Activated T-cell treated with anti-CD3 and anti-CD28 coated beads, Interleukin-2, amount 50 U/mL, for 72 hours (primary cell): ENCODE measurements around the gene CAST. TPM values are rescaled to one million over a fixed set of nuclear protein-coding genes. Genes with fewer than 3 reads are reported as not detected.

Experiments
- ATAC-seq, 2 donors: fragments of 150-1000 bp; cut with Tn5 transposase; replicated peaks in 1 of 2; 2 replicates each; pipeline ENCODE4 v1.10.0; 2021; ENCODE audit warnings: moderate library complexity in 2 of 2, mild to moderate bottlenecking in 1 of 2
- DNase-seq, 2 donors: peaks; one replicate each; pipeline ENCODE4 v3.0.0; 2021 to 2022; ENCODE audit warnings: mixed read lengths in 1 of 2
- H3K27ac Mint-ChIP-seq: one replicate; pipeline ENCODE4 v1.8.0; 2022; ENCODE audit warnings: mild to moderate bottlenecking, moderate library complexity, mixed read lengths
- H3K27me3 Mint-ChIP-seq: one replicate; pipeline ENCODE4 v1.8.0; 2022; ENCODE audit warnings: low read depth, mixed read lengths
- H3K36me3 Mint-ChIP-seq, 2 donors: one replicate each; pipeline ENCODE4 v1.8.0; 2022; ENCODE audit warnings: mixed read lengths in 2 of 2, mild to moderate bottlenecking in 1 of 2; ENCODE audit not compliant: insufficient read depth in 2 of 2
- H3K4me1 Mint-ChIP-seq: one replicate; pipeline ENCODE4 v1.8.0; 2022; ENCODE audit warnings: low read depth, mixed read lengths
- H3K4me3 Mint-ChIP-seq, 2 donors: one replicate each; pipeline ENCODE4 v1.8.0; 2022; ENCODE audit warnings: mild to moderate bottlenecking in 2 of 2, mixed read lengths in 2 of 2, moderate library complexity in 2 of 2
- H3K9me3 Mint-ChIP-seq, 2 donors: one replicate each; pipeline ENCODE4 v1.8.0; 2022; ENCODE audit warnings: mixed read lengths in 2 of 2
- total RNA-seq, 2 donors: library from RNA; stranded (reverse); gene quantifications; one replicate each; pipeline ENCODE4 v1.2.3, GENCODE V29; 2022

Gene CAST
- total RNA-seq, 2 donors from 2014 or later = 120 to 163 TPM

DNA sequence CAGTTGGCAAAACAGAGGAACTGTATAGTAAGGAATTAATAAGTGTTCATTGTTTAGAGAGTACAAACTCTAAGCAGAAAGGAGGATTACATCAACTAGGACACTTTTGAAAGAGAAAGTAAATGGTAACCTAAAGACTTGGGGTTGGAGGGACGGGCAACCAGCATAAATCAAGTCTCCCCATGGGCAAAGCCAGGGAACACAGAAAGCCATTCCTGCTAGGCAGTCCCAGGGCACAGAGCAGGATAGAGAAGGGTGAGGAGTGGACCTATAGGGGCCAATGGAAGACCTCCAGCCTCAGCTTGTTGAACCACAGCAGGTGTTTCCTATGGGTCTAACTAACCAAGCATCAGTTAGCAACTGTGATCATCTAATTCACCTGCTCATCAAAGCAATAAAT, 154.8 kb downstream of the CAST start:
- Mint-ChIP-seq H3K9me3 (no peaks in the 10 kb centered on the region), H3K27ac (peak overlapping the region; percentile 97), H3K4me1 (peaks cover 74% of the 10 kb centered on the region), H3K27me3 (no peaks in the 10 kb centered on the region), H3K4me3 (peak overlapping the region; percentile 86 to 91), H3K36me3 (no peaks in the 10 kb centered on the region)
- DNase-seq = no peak
- ATAC-seq = peak; percentile 41 to 52

GRCh38 chr5:96817506-96817905, 155.3 kb downstream of the CAST start:
- H3K9me3 Mint-ChIP-seq = no peaks in the 10 kb centered on the region

DNA sequence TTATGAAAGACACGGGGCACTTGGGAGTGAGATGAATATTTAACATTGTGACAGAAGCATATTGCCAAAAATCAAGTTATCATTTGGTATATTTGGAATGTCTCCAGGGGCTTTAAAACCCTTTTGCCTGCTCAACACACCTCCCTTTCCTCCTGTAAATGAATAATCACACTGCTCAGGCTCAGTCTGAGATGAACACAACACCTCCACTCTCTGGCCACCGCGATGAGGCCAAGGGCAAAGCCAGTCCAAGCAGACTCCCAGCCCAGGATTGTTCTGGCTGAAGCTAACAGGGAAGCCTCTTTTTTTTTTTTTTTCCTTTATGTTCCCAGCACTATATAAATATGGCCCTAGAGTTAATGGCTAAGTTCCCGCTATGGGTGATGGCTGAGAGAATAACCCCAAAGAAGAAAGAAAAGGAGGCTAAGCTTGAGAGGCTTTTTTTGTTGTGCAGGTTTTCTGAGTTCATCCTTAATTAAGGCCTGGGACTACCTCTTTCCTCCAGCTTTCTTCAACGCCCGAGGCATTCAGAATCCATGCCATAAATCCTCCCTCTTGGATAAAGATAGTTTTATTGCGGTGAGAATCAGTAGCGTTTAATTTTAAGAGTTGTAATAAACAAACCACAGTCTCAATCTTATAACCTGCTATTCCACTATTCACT, 156.1 kb downstream of the CAST start:
- Mint-ChIP-seq H3K36me3 (no peaks in the 10 kb centered on the region), H3K9me3 (no peaks in the 10 kb centered on the region), H3K27me3 (no peaks in the 10 kb centered on the region), H3K27ac (no peak overlapping the region), H3K4me1 (peaks cover 74% of the 10 kb centered on the region), H3K4me3 (no peak overlapping the region)
- DNase-seq = no peak
- no peak for ATAC-seq

More at GRCh38 chr5:96817506-96817905, 155.3 kb downstream of the CAST start:
- Mint-ChIP-seq H3K4me3 (peak overlapping the region; percentile 86 to 91), H3K4me1 (peaks cover 71% of the 10 kb centered on the region), H3K27ac (peak overlapping the region; percentile 97), H3K27me3 (no peaks in the 10 kb centered on the region), H3K36me3 (no peaks in the 10 kb centered on the region)
- no peak for DNase-seq
- no peak for ATAC-seq

DNA sequence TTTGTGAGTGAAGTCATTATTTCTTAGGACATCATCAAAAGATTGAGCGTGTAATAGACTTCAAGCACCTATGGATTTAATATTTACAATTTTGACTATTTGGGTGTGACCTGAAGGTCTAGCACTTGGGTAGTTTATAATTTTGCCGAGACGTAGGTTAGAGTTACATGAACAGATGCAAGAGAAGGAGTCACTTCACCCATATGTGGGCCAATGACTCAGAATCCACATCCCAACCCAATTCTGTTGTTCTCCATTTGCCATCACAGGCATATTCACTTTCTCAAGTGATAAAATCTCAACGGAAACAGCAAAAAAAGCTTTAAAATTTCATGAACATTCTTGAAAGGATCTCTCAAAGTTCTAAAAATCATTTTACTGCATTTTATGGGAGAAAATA, 157.6 kb downstream of the CAST start:
- DNase-seq (no peak), ATAC-seq (no peak)
- Mint-ChIP-seq H3K9me3 (no peaks in the 10 kb centered on the region), H3K4me1 (peaks cover 69% of the 10 kb centered on the region), H3K27me3 (no peaks in the 10 kb centered on the region), H3K4me3 (no peak overlapping the region), H3K36me3 (no peaks in the 10 kb centered on the region), H3K27ac (no peak overlapping the region)

DNA sequence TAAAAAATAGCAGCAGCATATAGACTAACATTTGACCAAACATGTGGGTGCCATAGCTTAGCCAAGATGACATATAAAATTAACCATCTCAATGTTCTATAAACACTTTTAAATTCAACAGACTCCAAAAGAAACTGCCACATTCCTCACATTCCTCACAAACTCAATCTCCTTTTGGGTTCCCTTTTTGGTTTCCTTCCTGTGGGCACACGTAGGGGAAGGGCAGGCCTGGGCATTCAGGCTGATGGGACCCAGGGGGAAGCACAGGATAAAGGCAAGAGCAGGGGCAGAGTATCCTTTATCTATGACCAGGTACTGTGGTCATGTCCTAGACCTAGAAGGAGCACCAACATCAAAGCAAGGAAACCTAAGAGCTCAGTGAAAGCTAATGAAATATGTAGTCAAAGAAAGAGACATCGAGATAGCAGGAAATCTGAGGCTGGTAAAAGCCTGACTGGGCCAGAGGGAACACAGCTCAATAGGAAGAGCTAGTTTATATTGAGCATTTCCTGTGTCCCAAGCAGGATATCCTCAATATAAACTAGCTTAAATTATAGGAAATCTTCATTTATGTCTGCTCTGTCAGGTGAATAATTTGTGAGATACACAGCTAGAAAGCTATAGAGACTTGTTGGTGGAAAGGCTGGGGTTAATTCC, 159.2 kb downstream of the CAST start:
- no peaks in the 10 kb centered on the region for H3K27me3 Mint-ChIP-seq
- H3K9me3 Mint-ChIP-seq = no peaks in the 10 kb centered on the region
- no peak overlapping the region for H3K27ac Mint-ChIP-seq
- peaks cover 54% of the 10 kb centered on the region for H3K4me1 Mint-ChIP-seq
- no peaks in the 10 kb centered on the region for H3K36me3 Mint-ChIP-seq
- ATAC-seq (no peak), DNase-seq (no peak)
- peak overlapping the region in 1 of 2 donors; percentile 8 for H3K4me3 Mint-ChIP-seq

DNA sequence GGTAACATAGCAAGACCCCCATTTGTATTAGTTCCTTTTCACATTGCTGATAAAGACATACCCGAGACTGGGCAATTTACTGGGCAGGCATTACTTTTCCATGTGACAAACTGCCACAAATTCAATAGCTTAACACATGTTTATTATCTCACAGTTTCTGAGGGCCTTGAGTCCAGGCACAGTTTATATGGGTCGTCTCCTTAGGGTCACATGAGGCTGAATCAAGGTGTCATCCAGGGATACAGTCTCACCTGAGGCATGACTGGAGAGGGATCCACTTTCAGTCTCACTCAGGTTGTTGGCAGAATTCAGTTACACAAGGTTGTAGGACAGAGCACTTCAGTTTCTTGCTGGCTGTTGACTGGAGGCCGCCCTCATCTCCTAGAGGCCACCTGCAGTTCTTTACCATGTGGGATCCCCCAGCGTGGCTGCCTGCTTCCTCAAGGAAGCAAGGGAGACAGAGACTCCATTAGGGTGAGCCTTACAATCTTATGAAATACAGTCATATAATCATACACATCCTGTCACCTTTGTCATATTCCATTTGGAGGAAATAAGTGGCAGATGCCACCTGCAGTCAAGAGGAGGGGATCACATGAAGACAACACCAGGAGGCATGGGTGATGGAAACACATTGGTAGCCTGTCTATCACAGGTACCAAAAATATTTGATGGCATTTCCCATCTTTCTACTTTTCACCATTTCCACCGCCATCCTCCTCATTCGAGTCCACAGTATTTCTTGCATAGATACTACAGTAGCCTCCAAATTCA, 160.7 kb downstream of the CAST start:
- H3K9me3 Mint-ChIP-seq = no peaks in the 10 kb centered on the region
- no peak overlapping the region for H3K27ac Mint-ChIP-seq
- H3K4me3 Mint-ChIP-seq = no peak overlapping the region
- H3K27me3 Mint-ChIP-seq = no peaks in the 10 kb centered on the region
- no peaks in the 10 kb centered on the region for H3K36me3 Mint-ChIP-seq
- ATAC-seq (peak; percentile 33 to 44), DNase-seq (no peak)
- H3K4me1 Mint-ChIP-seq = peaks cover 39% of the 10 kb centered on the region

- no peak for DNase-seq
- Mint-ChIP-seq H3K9me3 (no peaks in the 10 kb centered on the region), H3K27ac (no peak overlapping the region), H3K36me3 (no peaks in the 10 kb centered on the region), H3K4me3 (no peak overlapping the region), H3K4me1 (peaks cover 32% of the 10 kb centered on the region), H3K27me3 (no peaks in the 10 kb centered on the region)
- ATAC-seq = peak; percentile 94 to 97
These were observed 161.8 kb downstream of the CAST start for GRCh38 chr5:96823900-96824380.

Other genes starting within 250 kb of the CAST start
- not detected for gene PCSK1, start 229.1 kb upstream of the CAST start, total RNA-seq
- 100 to 1,000 TPM in 1 of 2 donors, 10 to 100 TPM in 1; 91.3 to 105 TPM for gene ERAP1, start 145.6 kb downstream of the CAST start, total RNA-seq
- 100 to 1,000 TPM in 1 of 2 donors, 10 to 100 TPM in 1; 92.1 to 133 TPM for gene ERAP2, start 214.1 kb downstream of the CAST start, total RNA-seq